ENCODE results near the gene EPHB2. TPM values are rescaled to one million over a fixed set of nuclear protein-coding genes. Genes with fewer than 3 reads are reported as not detected.

EPHB2 gene
- polyA plus RNA-seq, 4 donors: 12.4 to 67.9 (median 14.5) TPM

DNA sequence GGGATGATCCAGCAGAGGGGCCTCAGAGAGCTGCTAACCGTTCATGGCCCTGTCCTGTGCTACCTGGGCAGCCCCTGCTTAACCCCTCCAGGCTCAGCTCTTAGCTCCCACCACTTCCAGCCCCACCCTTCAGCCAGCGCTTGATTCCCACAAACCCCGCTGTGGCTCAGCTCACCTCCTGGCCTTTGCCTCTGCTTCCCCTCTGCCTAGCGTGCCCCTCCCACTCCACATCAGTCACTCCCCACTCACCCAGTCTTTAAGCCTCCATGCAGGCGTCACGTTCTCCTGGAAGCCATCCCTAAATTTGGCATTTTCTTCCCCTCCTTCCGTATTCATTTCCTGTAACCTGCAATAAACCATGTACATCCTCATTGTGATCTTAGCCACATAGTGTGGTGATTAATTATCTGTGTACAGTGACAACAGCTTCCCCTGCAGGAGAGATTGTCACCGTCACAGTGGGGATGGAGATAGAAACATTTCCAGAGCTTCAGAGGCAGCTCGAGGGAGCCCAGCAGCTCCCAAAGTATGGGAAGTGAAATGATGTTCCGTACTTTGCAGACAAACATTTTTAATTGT is 65.5 kb downstream of the EPHB2 start:
- DNase-seq (ENCODE audit: low read depth in 4 of 4, low spot score in 3 of 4): no peak

- no peak for DNase-seq (ENCODE audit: low read depth in 4 of 4, low spot score in 3 of 4)
Measured at GRCh38 chr1:22777388-22778057, 66.9 kb downstream of the EPHB2 start.

GRCh38 chr1:22778408-22778807 is 67.8 kb downstream of the EPHB2 start:
- DNase-seq (ENCODE audit: low read depth in 4 of 4, low spot score in 3 of 4): no peak

- DNase-seq (ENCODE audit: low read depth in 4 of 4, low spot score in 3 of 4): no peak
Measured at GRCh38 chr1:22778862-22779520, 68.4 kb downstream of the EPHB2 start.

- DNase-seq (ENCODE audit: low read depth in 4 of 4, low spot score in 3 of 4): no peak
Measured at GRCh38 chr1:22780696-22781095, 70.1 kb downstream of the EPHB2 start.

GRCh38 chr1:22781483-22781882 is 70.8 kb downstream of the EPHB2 start:
- no peak for DNase-seq (ENCODE audit: low read depth in 4 of 4, low spot score in 3 of 4)

DNA sequence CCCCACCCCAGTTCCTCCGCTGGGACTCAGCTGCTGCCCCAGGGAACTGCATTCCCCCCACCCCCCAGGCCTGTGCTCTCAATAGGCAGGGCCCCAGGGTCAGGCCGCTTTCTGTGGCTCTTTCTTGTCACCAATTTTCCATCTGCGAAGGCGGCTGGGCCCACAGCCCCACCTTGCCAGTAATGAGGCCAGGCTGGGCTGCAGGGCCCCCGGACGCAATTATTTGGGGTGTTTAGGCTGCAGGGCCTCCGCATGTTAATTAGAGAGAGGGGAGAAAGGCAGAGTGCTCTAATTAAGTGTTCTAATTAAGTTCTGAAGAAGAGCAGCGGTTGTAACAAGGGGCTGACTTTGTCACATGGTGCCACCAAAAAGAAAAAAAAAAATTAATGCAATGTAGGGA is 71.8 kb downstream of the EPHB2 start:
- DNase-seq (ENCODE audit: low read depth in 4 of 4, low spot score in 3 of 4): no peak

GRCh38 chr1:22784317-22784716 is 73.7 kb downstream of the EPHB2 start:
- DNase-seq (ENCODE audit: low read depth in 4 of 4, low spot score in 3 of 4): no peak

DNA sequence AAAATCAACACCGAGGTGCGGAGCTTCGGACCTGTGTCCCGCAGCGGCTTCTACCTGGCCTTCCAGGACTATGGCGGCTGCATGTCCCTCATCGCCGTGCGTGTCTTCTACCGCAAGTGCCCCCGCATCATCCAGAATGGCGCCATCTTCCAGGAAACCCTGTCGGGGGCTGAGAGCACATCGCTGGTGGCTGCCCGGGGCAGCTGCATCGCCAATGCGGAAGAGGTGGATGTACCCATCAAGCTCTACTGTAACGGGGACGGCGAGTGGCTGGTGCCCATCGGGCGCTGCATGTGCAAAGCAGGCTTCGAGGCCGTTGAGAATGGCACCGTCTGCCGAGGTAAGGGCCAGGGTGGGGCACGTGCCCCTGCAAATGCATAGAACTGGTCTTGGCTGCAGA is 74.1 kb downstream of the EPHB2 start:
- no peak for DNase-seq (ENCODE audit: low read depth in 4 of 4, low spot score in 3 of 4)

- DNase-seq (ENCODE audit: low read depth in 4 of 4, low spot score in 3 of 4): no peak
Measured at GRCh38 chr1:22786101-22786500, 75.5 kb downstream of the EPHB2 start.

DNA sequence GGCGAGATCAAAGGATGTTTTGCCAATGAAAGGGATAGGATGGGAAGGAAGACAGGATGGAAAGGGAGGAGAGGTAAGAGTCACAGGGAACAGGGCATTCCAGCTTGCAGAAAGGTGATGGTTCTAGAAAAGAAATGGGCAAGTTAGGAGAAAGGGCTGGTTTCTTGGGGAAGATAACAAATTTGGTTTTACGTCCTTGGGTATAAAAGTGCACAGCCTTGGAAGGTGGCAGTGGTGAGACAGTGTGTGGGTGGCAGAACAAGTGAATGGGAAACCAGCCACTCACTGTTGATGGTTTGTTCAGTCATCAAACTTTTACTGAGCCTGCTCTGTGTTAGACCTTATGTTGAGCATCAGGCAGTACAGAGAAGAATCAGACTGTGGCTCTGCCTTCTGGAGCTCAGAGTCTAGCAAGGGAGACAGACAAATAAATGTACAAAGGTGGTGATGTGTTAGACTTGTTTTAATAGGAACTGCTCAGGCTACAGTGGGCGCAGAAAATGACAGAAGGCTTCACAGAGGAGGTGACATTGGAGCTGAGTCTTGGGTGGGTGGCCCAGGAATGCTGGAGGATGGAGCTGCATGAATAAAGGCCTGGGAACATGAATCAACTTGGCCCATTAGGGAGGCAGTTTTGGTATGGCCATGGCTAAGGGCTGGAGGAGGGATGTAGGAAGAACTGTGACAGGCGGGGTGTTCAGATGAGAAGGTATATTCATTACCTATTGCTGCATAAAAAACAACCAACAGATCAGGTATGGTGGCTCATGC is 76.3 kb downstream of the EPHB2 start:
- no peak for DNase-seq (ENCODE audit: low read depth in 4 of 4, low spot score in 3 of 4)

DNA sequence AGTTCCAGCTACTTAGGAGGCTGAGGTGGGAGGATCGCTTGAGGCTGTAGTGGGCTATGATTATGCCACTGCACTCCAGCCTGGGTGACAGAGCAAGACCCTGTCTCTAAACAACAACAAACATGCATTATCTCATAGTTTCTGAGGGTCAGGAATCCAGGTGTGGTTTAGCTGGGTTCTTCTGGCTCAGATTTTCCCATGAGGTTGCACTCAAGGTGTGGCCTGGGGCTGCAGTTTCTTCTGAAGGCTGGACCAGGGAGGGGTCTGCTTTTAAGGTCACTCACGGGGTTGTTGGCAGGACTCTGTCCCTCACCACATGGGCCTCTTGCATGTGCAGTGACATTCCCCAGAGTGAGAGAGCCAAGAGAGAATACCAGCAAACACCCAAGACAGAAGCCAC is 77.0 kb downstream of the EPHB2 start:
- DNase-seq (ENCODE audit: low read depth in 4 of 4, low spot score in 3 of 4): no peak

GRCh38 chr1:22788254-22788661 is 77.6 kb downstream of the EPHB2 start:
- peak in 1 of 4 donors; percentile 48 for DNase-seq (ENCODE audit: low read depth in 4 of 4, low spot score in 3 of 4)

DNA sequence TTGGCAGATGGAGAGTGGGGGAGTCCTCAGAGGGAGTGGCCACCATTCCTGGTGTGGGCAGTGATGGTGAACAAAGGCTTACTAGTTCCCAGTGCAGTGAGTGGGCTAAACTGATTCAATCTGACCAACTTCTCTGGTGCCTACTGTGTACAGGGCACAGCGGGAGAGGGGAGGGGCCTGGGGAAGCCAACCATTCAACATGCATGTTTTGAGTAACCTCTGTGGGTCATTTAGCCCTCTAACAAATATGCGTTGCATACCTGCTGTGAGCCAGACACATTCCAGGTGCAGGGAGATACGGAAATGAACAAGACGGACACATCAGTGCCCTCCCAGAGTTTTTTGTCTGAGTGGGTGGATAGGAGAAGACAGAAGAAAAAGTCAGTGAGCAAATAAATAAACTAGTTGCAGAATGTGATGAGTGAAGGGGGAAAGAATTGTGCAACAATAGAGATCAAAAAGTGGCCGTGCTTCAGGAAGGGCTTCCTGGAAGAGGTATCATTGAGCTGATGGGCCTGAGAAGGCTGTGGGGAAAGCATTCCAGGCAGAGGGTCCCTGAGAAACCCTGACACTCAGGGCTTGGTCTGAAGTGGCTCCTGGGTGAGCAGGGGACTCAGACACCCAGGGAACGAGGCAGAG is 78.8 kb downstream of the EPHB2 start:
- no peak for DNase-seq (ENCODE audit: low read depth in 4 of 4, low spot score in 3 of 4)

DNA sequence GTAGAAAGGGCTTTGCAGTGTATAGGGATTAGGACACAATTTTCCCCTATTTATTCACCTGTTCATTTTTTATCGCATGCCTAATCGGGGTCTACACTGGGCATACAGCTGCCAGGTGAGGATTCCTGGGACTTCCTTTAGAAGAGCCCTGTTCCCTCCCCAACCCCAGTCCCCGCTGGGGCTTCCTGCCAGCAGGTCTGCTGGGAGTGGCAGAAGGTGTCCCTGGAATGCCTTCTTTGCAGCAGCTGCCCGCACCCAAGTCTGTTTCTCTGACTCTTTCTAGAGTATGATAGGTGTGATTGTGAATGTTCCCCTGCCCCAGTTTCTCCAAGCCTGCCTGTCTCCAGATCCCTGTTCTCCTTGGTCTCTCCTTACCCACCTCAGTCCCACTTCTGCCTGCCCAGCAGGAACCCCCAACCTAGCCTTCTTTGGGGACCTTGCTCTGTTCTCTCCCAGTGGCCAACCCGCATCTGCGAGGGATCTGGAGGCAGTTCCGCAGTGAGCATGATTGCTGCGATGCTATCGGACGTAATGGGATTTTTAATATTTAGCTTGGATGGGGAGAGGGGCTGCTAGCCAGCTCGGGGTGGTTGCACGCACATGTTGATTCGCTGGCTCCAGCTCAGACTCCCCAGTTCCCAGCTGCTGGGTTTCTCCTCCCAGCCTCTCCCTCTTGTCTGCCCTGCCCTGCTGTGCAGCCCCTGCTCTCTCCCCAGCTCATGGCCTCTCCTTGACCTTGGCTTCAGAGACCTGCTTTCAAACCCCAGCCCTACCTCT is 79.8 kb downstream of the EPHB2 start:
- no peak for DNase-seq (ENCODE audit: low read depth in 4 of 4, low spot score in 3 of 4)

DNA sequence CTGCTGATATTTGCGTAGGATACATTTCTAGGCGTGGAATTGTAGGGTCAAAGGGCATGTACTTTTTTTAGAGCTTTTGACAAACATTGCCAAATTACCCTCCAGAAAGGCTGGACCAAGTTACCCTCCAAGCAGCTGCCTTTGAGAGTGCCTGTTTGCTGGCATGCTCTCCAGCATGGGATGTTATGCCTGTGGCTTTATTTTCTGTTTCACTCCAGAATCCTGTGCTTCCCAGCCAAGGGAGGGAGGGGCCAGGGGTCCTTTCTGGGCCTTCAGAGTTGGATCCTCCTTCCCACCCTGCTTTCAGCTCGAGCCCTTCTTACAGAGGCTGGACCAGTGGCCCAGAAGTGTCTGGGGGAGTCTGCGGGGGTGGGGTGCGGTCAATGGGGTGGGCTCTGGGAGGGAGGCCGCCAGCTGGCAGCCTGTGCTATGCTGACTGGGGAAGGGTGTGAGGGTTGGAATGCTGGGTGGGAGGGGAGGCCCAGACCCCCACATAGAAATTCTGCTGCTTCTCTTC is 81.2 kb downstream of the EPHB2 start:
- no peak for DNase-seq (ENCODE audit: low read depth in 4 of 4, low spot score in 3 of 4)

DNA sequence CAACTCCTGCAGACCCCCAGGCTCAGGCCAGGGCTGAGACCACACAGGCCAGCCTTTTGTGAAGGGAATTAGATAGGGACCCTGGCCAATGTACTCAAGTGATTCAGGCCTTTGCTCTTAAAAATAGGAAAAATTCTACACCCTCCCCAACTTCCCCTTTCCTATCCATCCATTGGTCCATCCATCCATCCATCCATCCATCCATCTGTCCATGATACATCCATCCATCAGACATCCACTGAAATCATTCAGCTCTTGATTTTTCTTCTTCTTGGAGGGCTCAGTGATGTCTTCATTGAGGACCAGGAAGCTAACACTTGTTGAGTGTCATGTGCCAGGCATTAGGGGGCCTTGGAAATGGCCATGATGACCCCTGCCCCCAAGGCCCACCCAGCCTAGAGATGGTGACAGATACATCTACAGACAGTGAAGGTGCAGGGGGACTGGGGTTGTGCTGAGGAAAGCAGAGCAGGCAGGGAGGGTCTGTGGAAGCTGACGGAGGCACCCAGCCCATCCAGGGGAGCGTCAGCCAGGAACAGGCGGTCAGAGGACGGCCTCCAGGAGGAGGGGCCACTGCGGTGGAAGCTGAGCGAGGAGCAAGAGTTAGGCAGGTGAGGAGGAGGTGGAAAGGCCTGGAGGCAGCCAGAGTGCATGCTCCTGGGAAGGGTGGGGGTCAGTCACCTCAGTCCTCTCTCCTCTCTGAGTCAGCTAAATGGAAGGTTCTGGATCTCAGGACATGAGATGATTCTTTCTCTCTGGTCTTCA is 81.9 kb downstream of the EPHB2 start:
- DNase-seq (ENCODE audit: low read depth in 4 of 4, low spot score in 3 of 4): no peak

GRCh38 chr1:22793647-22794046 is 83.0 kb downstream of the EPHB2 start:
- no peak for DNase-seq (ENCODE audit: low read depth in 4 of 4, low spot score in 3 of 4)

- DNase-seq (ENCODE audit: low read depth in 4 of 4, low spot score in 3 of 4): no peak
Measured at GRCh38 chr1:22794647-22795365, 84.2 kb downstream of the EPHB2 start.
